Duodenal mucosa (tissue), 2 donors: Measurements from ENCODE around the gene PHKG2.

ENCODE experiments used
- H3K27ac ChIP-seq: one replicate; pipeline ENCODE4 v1.7.0; 2013; ENCODE audit warnings: low read depth, low read length
- H3K27me3 ChIP-seq, 2 donors: one replicate each; pipeline ENCODE4 v1.7.0; 2013; ENCODE audit warnings: low read length in 2 of 2, control low read depth in 1 of 2; ENCODE audit not compliant: insufficient read depth in 2 of 2, control insufficient read depth in 1 of 2
- H3K36me3 ChIP-seq, 2 donors: one replicate each; pipeline ENCODE4 v1.7.0; 2013; ENCODE audit warnings: low read length in 2 of 2, control low read depth in 1 of 2; ENCODE audit not compliant: insufficient read depth in 2 of 2, control insufficient read depth in 1 of 2
- H3K4me1 ChIP-seq, 2 donors: one replicate each; pipeline ENCODE4 v1.7.0; 2013; ENCODE audit warnings: low read length in 2 of 2, control low read depth in 1 of 2; ENCODE audit not compliant: insufficient read depth in 2 of 2, control insufficient read depth in 1 of 2
- H3K4me3 ChIP-seq, 2 donors: one replicate each; pipeline ENCODE4 v1.7.0; 2013; ENCODE audit warnings: low read length in 2 of 2, low read depth in 1 of 2
- H3K9ac ChIP-seq, 2 donors: one replicate each; pipeline ENCODE4 v1.7.0; 2013; ENCODE audit warnings: low read length in 2 of 2, low read depth in 1 of 2
- H3K9me3 ChIP-seq, 2 donors: one replicate each; pipeline ENCODE4 v1.7.0; 2013; ENCODE audit warnings: low read length in 2 of 2, control low read depth in 1 of 2; ENCODE audit not compliant: control insufficient read depth in 1 of 2

PHKG2 gene

DNA sequence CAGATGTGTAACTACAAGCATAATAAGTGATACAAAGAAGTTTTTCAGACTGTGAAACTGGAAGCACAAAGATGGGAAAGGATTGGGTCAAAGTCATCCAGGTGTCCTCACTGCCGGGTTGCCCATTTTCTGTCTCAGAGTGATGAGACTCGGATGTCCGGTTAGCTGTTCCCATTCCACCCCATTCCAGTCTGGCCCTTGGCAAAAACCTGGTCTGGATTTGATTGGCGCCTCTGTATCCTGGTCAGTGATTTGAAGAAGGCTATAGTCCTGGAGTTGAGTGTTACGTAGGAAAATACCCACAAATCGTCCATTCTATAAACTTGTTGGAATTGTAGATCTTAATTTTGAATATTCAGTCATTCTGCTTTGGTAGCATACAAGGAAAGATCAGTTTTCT is 19.9 kb upstream of the PHKG2 start:
- Histone ChIP-seq H3K9ac (peak overlapping the region in 1 of 2 donors; percentile 10), H3K4me3 (no peak overlapping the region), H3K9me3 (no peaks in the 10 kb centered on the region), H3K27ac (no peak overlapping the region), H3K27me3 (no peaks in the 10 kb centered on the region), H3K4me1 (peaks cover 26 to 32% of the 10 kb centered on the region in 2 donors), H3K36me3 (peaks cover 39 to 64% of the 10 kb centered on the region in 2 donors)

DNA sequence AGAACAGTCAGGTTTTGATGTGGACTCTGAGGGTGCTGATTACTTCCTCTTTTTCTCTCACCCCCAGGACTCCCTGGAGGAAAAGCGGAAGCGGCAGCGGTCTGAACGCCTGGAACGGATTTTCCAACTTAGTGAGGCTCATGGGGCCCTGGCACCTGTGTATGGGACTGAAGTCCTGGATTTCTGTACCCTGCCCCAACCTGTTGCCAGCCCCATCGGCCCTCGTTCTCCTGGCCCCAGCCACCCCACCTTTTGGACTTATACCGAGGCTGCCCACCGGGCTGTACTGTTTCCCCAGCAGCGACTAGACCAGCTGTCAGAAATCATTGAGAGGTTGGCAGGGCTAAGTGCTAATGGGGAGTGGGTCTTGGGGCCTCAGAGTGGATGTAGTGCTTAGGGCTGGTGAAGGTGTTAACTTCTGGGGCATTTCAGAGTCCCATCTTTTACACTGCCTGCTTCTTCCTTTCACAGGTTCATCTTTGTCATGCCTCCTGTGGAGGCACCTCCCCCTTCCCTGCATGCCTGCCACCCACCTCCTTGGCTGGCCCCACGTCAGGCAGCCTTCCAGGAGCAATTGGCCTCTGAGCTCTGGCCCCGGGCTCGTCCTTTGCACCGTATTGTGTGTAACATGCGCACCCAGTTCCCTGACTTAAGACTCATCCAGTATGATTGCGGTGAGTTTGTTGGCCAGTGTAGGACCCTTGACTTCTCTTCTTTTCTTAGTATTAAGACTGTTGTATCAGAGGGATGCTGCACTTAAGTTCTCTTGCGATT is 19.1 kb upstream of the PHKG2 start:
- H3K9ac ChIP-seq: no peak overlapping the region
- H3K9me3 ChIP-seq: no peaks in the 10 kb centered on the region
- H3K27me3 ChIP-seq: no peaks in the 10 kb centered on the region
- H3K27ac ChIP-seq: no peak overlapping the region
- no peak overlapping the region for H3K4me3 ChIP-seq
- peaks cover 37 to 64% of the 10 kb centered on the region in 2 donors for H3K36me3 ChIP-seq
- H3K4me1 ChIP-seq: peaks cover 26 to 32% of the 10 kb centered on the region in 2 donors

DNA sequence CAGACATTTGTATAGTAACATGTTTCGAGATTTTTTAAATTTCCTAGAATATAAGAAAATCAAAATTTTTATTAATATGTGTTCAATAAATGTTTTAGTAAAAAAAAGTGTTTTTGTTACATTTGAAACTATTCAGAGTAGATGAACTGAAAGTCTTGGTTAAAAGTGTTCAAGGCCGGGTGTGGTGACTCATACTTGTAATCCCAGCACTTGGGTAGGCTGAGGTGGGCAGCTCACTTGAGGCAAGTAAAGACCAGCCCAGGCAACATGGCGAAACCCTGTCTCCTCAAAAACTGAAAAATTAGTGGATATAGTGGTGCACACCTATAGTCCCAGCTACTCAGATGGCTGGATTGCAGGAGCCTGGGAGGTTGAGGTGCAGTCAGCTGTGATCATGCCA is 16.8 kb upstream of the PHKG2 start:
- Histone ChIP-seq H3K27me3 (no peaks in the 10 kb centered on the region), H3K36me3 (peaks cover 41 to 68% of the 10 kb centered on the region in 2 donors), H3K27ac (no peak overlapping the region), H3K9me3 (no peaks in the 10 kb centered on the region), H3K4me3 (no peak overlapping the region), H3K9ac (no peak overlapping the region), H3K4me1 (peaks cover 14 to 17% of the 10 kb centered on the region in 2 donors)

DNA sequence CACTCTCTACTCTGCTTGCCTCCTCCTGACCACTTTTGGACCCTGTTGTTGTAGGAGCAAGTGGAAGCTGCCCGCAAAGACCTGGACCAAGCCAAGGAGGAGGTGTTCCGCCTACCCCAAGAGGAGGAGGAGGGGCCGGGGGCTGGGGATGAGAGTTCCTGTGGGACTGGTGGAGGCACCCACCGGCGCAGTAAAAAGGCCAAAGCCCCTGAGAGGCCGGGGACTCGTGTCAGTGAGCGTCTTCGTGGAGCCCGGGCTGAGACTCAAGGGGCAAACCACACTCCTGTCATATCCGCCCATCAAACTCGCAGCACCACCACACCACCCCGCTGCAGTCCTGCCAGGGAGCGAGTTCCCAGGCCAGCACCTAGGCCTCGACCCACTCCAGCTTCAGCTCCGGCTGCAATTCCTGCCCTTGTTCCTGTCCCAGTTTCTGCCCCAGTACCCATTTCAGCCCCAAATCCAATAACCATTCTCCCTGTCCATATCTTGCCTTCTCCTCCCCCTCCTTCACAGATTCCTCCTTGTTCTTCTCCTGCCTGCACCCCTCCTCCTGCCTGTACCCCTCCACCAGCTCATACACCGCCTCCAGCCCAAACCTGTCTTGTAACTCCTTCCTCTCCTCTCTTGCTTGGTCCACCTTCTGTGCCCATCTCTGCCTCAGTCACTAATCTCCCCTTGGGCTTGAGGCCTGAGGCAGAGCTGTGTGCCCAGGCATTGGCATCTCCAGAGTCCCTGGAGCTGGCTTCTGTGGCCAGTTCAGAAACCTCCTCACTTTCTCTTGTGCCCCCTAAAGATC is 11.0 kb upstream of the PHKG2 start:
- Histone ChIP-seq H3K4me3 (no peak overlapping the region), H3K27ac (no peak overlapping the region), H3K9ac (no peak overlapping the region), H3K9me3 (no peaks in the 10 kb centered on the region), H3K27me3 (no peaks in the 10 kb centered on the region), H3K36me3 (peaks cover 44 to 76% of the 10 kb centered on the region in 2 donors), H3K4me1 (peaks cover 29% of the 10 kb centered on the region in 2 donors)

DNA sequence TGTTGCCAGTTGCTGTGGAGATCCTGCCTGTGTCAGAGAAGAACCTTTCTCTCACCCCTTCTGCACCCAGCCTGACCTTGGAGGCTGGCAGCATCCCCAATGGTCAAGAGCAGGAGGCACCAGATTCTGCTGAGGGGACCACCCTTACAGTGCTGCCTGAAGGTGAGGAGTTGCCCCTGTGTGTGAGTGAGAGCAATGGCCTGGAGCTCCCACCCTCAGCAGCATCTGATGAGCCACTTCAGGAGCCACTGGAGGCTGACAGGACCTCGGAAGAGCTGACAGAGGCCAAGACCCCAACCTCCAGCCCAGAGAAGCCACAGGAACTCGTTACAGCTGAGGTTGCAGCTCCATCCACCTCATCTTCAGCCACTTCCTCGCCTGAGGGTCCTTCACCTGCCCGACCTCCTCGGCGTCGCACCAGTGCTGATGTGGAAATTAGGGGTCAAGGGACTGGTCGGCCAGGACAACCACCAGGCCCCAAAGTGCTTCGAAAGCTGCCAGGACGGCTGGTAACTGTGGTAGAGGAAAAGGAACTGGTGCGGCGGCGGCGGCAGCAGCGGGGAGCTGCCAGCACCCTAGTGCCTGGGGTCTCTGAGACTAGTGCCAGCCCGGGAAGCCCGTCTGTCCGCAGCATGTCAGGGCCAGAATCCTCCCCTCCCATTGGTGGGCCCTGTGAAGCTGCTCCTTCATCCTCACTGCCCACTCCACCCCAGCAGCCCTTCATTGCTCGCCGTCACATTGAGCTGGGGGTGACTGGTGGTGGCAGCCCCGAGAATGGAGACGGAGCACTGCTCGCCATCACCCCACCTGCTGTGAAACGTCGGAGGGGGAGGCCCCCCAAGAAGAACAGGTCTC is 10.2 kb upstream of the PHKG2 start:
- Histone ChIP-seq H3K36me3 (peaks cover 42 to 70% of the 10 kb centered on the region in 2 donors), H3K9ac (no peak overlapping the region), H3K4me3 (no peak overlapping the region), H3K9me3 (no peaks in the 10 kb centered on the region), H3K4me1 (peaks cover 29% of the 10 kb centered on the region in 2 donors), H3K27me3 (no peaks in the 10 kb centered on the region), H3K27ac (no peak overlapping the region)

DNA sequence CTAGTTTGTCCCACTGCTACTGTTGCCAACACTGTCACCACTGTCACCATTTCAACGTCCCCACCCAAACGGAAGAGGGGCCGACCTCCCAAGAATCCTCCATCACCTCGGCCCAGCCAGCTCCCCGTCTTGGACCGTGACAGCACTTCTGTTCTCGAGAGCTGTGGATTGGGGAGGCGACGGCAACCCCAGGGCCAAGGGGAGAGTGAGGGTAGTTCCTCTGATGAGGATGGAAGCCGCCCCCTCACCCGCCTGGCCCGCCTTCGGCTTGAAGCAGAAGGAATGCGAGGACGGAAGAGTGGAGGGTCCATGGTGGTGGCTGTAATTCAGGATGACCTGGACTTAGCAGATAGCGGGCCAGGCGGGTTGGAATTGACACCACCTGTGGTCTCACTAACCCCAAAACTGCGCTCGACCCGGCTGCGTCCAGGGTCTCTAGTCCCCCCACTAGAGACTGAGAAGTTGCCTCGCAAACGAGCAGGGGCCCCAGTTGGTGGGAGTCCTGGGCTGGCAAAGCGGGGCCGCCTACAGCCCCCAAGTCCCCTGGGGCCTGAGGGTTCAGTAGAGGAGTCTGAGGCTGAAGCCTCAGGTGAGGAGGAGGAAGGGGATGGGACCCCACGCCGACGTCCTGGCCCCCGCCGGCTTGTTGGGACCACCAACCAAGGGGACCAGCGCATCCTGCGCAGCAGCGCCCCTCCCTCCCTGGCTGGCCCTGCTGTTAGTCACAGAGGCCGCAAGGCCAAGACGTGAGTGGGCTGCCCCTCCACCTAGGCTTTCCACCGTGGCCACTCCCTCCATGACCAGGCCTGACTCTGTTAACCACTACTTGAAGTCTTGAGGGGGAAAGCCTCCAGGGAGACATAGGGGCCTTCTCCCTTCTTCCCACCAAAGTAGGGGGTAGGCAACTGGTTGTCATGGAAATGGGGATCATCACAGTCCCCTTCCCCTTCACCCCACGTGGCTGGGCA is 9.0 kb upstream of the PHKG2 start:
- Histone ChIP-seq H3K9me3 (no peaks in the 10 kb centered on the region), H3K9ac (no peak overlapping the region), H3K27me3 (no peaks in the 10 kb centered on the region), H3K4me3 (no peak overlapping the region), H3K4me1 (peaks cover 29% of the 10 kb centered on the region in 2 donors), H3K27ac (no peak overlapping the region), H3K36me3 (peaks cover 40 to 65% of the 10 kb centered on the region in 2 donors)

DNA sequence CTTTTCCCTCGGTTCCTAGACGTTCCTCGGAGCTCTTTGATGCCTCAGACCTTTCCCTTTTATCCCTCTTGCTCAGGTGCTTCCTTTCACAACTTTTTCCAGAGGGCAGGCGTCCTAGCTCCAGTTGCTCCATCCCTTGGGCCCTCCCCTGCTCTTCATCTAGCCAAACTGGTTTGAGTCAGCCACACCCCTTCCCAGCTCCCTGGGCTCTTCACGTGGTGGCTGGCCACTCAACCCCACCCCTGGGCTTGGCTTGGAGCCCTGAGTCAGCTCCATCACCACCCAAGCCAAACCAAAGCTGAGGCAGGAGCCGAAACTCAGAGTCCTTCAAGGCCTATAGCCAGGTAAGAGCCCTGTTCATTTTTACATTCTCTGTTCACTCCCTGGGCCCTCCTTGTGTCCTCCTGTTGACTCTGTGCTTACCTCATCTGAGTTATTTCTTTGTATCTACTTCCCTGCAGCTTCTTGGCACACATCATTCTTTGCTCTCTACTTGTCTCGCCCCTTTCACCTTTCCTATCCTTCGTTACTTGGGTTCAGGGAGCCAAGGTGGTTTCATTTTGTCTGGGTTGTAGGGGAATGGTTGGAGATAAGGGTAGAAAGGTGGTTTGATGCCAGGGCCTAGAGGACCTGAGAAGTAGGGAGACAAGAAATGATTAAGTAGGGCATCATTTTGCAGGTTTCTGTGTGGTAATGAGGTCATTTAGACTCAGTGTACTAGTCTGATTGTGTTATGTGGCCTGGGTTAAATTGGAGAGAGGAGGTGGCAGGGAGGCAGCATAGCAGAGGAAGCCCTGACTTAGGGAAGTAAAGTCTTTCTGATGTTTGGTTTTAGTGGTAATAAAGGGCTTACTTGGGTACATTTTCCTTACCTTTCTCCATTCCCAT is 7.6 kb upstream of the PHKG2 start:
- peaks cover 29 to 35% of the 10 kb centered on the region in 2 donors for H3K4me1 ChIP-seq
- no peaks in the 10 kb centered on the region for H3K9me3 ChIP-seq
- peaks cover 32 to 67% of the 10 kb centered on the region in 2 donors for H3K36me3 ChIP-seq
- H3K27ac ChIP-seq: peak overlapping the region; percentile 40
- no peaks in the 10 kb centered on the region for H3K27me3 ChIP-seq
- peak overlapping the region; percentile 15 to 31 for H3K9ac ChIP-seq
- peak overlapping the region in 1 of 2 donors; percentile 16 for H3K4me3 ChIP-seq

DNA sequence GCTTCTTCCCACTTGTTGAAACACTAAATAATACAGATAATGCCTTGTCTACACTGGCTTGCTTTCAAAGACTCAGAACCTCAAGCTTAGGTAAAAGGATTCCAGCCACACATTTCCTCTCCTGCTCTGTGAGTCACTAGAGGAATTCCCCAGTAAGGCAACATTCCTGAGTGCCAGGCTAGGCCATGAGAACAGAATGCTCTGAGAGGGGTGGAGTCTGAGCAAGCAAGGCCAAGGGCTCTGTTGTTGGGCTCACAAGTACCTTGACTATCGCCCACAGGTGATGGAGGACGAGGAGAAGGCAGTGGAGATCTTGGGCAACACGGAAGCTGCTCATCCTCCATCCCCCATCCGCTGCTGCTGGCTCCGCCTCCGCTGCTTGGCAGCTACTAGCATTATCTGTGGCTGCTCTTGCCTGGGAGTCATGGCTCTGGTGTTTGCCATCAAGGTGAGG is 6.7 kb upstream of the PHKG2 start:
- H3K9ac ChIP-seq: peak overlapping the region in 1 of 2 donors; percentile 1
- H3K4me3 ChIP-seq: no peak overlapping the region
- peaks cover 24 to 58% of the 10 kb centered on the region in 2 donors for H3K36me3 ChIP-seq

More for the DNA sequence above, 6.7 kb upstream of the PHKG2 start:
- Histone ChIP-seq H3K27me3 (no peaks in the 10 kb centered on the region), H3K27ac (peak overlapping the region; percentile 27), H3K4me1 (peaks cover 30 to 36% of the 10 kb centered on the region in 2 donors), H3K9me3 (no peaks in the 10 kb centered on the region)
